Cerebellar nuclear complex (tissue), 1 donor: ENCODE data around the gene ETFDH.
"Not testable (repeated sequence)": the region's sequence is repeated elsewhere in the genome, so short reads cannot be mapped to it uniquely, and the experiment has no call there.

Source experiments
- DNase-seq, 2 experiments: peaks; one replicate each; lab custom pipeline; 2025; lab: John Stamatoyannopoulos, UW

ETFDH gene

DNA sequence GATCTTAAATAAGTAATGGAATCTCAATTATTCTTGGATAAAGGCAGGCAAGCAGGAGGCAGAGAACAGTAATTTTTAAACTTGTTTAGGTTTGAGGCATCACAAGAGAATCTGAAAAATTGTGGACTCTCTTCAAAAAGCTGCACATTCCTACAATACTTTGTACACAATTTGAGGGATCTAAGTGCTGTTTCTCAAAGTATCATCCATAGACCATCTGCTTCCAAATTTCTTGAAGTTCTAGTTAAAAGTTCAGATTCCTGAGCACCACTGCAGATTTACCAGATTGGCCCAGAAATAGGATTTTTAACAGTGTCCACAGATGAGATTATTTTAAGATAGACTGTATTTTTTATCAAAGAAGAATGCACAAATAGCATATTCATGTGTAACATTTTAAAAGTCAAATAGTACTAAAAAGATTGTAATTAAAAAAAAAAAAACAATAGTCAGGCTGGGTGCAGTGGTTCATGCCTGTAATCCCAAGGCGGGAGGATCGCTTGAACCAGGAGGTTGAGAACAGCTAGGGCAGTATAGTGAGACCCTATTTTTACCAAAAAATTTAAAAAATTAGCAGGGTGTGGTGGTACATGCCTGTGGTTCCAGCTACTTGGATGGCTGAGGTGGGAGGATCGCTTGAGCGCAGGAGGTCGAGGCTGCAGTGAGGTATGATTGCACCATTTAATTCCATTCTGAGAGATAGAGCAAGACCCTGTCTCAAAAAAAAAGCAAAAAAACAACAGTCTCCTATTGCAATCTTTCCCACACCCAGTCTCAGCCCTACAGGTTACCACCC is 82.5 kb downstream of the ETFDH start:
- no peak for DNase-seq

DNA sequence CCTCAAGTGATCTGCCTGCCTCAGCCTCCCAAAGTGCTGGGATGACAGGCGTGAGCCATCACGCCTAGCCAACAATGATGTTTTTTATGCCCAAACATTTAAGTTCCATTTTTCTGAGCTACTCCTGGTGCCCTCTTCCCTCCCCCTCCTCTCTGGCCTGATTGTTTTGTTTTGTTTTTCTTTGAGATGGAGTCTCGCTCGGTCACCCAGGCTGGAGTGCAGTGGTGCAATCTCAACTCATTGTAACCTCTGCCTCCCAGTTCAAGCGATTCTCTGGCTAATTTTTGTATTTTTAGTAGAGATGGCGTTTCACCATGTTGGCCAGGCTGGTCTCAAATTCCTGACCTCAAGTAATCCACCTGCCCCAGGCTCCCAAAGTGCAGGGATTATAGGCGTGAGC is 83.7 kb downstream of the ETFDH start:
- not testable (repeated sequence) for DNase-seq

DNA sequence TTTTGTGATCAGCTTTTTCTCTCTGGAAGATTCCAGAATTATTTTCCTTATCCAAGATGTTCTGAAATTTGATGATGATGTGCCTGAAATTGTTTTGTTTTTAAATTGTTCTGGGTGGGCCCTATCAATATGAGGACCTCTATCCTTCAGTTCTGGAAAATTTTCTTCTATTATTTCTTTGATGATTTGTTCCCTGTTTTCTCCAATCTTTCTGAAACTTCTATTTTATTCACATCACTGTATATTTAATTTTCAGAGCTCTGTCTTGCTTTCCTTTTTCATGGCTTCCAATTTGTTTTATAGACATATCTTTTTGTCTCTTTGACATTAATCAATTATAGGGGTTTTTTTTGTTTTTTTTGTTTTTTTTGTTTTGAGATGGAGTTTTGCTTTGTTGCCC is 84.5 kb downstream of the ETFDH start:
- no peak for DNase-seq

DNA sequence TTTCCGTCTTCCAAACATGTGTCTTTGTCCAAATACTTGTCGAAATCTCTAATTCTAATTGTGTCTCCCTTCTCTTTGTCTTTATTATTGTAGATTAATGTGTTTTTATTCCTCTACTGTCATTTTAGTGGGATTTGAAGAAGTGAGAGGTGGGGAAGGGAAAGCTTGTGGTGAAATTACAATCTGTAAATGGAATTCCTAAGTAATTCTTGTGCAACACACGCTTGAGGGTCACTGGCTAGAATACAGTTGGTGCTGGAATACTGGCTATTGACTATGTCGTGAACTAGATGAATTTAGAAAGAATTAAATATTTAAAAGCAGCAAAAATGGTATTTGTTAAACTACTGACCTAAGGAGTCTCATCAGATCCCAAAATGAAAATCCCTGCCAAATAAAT is 86.0 kb downstream of the ETFDH start:
- no peak for DNase-seq

DNA sequence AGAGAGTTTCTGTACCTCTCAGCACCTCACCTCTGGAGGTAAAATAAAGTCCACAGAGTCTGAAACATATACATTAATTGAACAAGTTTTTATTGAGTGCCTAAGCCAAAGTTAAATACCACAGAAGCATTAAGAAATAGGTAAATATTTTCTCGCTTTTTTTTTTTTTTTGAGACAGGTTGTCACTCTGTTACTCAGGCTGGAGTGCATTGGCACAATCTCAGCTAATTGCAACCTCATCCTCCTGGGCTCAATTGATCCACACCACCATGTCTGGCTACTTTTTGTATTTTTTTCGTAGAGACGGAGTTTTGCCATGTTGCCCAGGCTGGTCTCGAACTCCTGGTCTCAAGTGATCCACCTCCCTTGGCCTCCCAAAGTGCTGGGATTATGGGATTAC is 86.6 kb downstream of the ETFDH start:
- DNase-seq, result no peak
